Neural cell (in vitro differentiated cells): ENCODE measurements around the gene VPS13D. TPM values are rescaled to one million over a fixed set of nuclear protein-coding genes. Genes with fewer than 3 reads are reported as not detected.

ENCODE experiments used
- H2AFZ ChIP-seq: fragments of 200-600, 300-800 bp; sonication (generic), shearing (Covaris generic); 2 replicates; pipeline ENCODE4 v1.6.0; 2014; ENCODE audit warnings: low read depth, mild to moderate bottlenecking, antibody characterized with exemption, low read length, moderate library complexity
- H3F3A ChIP-seq: fragments of 200-600 bp; shearing (Covaris generic); 2 replicates; pipeline ENCODE4 v1.6.1; 2016; ENCODE audit warnings: mild to moderate bottlenecking, moderate library complexity, mixed read lengths, antibody characterized with exemption, low read length; ENCODE audit not compliant: insufficient read depth, poor library complexity, severe bottlenecking
- H3K27ac ChIP-seq: fragments of 200-600, 300-800 bp; sonication (generic), shearing (Covaris generic); 2 replicates; pipeline ENCODE4 v1.5.1; 2014; ENCODE audit warnings: mild to moderate bottlenecking, low read length, moderate library complexity
- H3K27me3 ChIP-seq: fragments of 300-800, 200-600 bp; sonication (generic), shearing (Covaris generic); 2 replicates; pipeline ENCODE4 v1.6.0; 2014; ENCODE audit warnings: mild to moderate bottlenecking, low read depth, low read length, moderate library complexity; ENCODE audit not compliant: insufficient read depth
- H3K36me3 ChIP-seq: fragments of 300-800, 200-600 bp; sonication (generic), shearing (Covaris generic); 2 replicates; pipeline ENCODE4 v1.5.1; 2014; ENCODE audit warnings: mild to moderate bottlenecking, antibody characterized with exemption, low read length, moderate library complexity; ENCODE audit not compliant: insufficient read depth
- H3K4me2 ChIP-seq: fragments of 300-800, 200-600 bp; sonication (generic), shearing (Covaris generic); 2 replicates; pipeline ENCODE4 v1.6.0; 2014; ENCODE audit warnings: mild to moderate bottlenecking, low read length
- H3K4me3 ChIP-seq: fragments of 300-800, 200-600 bp; sonication (generic), shearing (Covaris generic); 2 replicates; pipeline ENCODE4 v1.5.1; 2014; ENCODE audit warnings: mild to moderate bottlenecking, low read length, moderate library complexity
- H3K79me2 ChIP-seq: fragments of 200-600 bp; shearing (Covaris generic); replicated peaks from 2 replicates; pipeline ENCODE4 v1.6.0; 2014; ENCODE audit warnings: mild to moderate bottlenecking, low read length, moderate library complexity; ENCODE audit not compliant: insufficient read depth
- H3K9ac ChIP-seq: fragments of 300-800, 200-600 bp; sonication (generic), shearing (Covaris generic); 2 replicates; pipeline ENCODE4 v1.6.1; 2016; ENCODE audit warnings: mild to moderate bottlenecking, low read length, mixed read lengths
- H3K9me2 ChIP-seq: fragments of 200-600 bp; shearing (Covaris generic); 2 replicates; pipeline ENCODE4 v1.6.1; 2016; ENCODE audit warnings: mild to moderate bottlenecking, low read length, mixed read lengths; ENCODE audit not compliant: insufficient read depth
- H3K9me3 ChIP-seq: fragments of 200-600, 300-800 bp; sonication (generic), shearing (Covaris generic); 2 replicates; pipeline ENCODE4 v1.6.1; 2016; ENCODE audit warnings: mild to moderate bottlenecking, mixed run types, low read length, moderate library complexity, mixed read lengths
- H4K20me1 ChIP-seq: fragments of 200-600 bp; shearing (Covaris generic); 2 replicates; pipeline ENCODE4 v1.6.1; 2016; ENCODE audit warnings: mild to moderate bottlenecking, mixed run types; ENCODE audit not compliant: insufficient read depth
- CTCF ChIP-seq: fragments of 450-650 bp; IDR thresholded peaks from 2 replicates; pipeline ENCODE4 v1.5.1; 2014; ENCODE audit warnings: antibody characterized with exemption, mild to moderate bottlenecking, moderate library complexity; ENCODE audit not compliant: poor library complexity, severe bottlenecking
- EP300 ChIP-seq: fragments of 450-650 bp; conservative IDR thresholded peaks from 2 replicates; pipeline ENCODE4 v1.6.1; 2014; ENCODE audit warnings: antibody characterized with exemption, mild to moderate bottlenecking, moderate library complexity; ENCODE audit not compliant: poor library complexity, severe bottlenecking
- EZH2 ChIP-seq: fragments of 200-600, 300-800 bp; shearing (Covaris generic), sonication (generic); IDR thresholded peaks from 2 replicates; pipeline ENCODE4 v1.6.1; 2014; ENCODE audit warnings: antibody characterized with exemption, low read length, borderline replicate concordance, mild to moderate bottlenecking; ENCODE audit not compliant: insufficient read depth, poor library complexity, severe bottlenecking
- MXI1 ChIP-seq: fragments of 450-650 bp; conservative IDR thresholded peaks from 2 replicates; pipeline ENCODE4 v1.6.1; 2014; ENCODE audit warnings: antibody characterized with exemption, mild to moderate bottlenecking; ENCODE audit not compliant: poor library complexity, severe bottlenecking
- POLR2AphosphoS5 ChIP-seq: IDR thresholded peaks from 2 replicates; pipeline ENCODE4 v1.6.1; 2012
- RAD21 ChIP-seq: fragments of 450-650 bp; conservative IDR thresholded peaks from 2 replicates; pipeline ENCODE4 v1.6.1; 2014; ENCODE audit warnings: antibody characterized with exemption, mild to moderate bottlenecking, moderate library complexity
- REST ChIP-seq: IDR thresholded peaks from 2 replicates; pipeline ENCODE4 v1.6.1; 2012; ENCODE audit warnings: borderline replicate concordance
- SMC3 ChIP-seq: fragments of 450-650 bp; conservative IDR thresholded peaks from 2 replicates; pipeline ENCODE4 v1.6.1; 2014; ENCODE audit warnings: antibody characterized with exemption, mild to moderate bottlenecking, moderate library complexity; ENCODE audit not compliant: poor library complexity
- TAF1 ChIP-seq: IDR thresholded peaks from 2 replicates; pipeline ENCODE4 v1.6.1; 2012; ENCODE audit warnings: low read depth
- polyA plus RNA-seq: library from polyadenylated mRNA; depleted of rRNA; stranded (reverse); fragments of >200 nt; gene quantifications from 2 replicates; pipeline ENCODE4 v1.2.3, GENCODE V29; 2014

The VPS13D gene
- polyA plus RNA-seq, 1 donor from 2014 or later: 24.5 TPM

GRCh38 chr1:12180903-12181302 lies 48.9 kb upstream of the VPS13D start:
- Histone ChIP-seq H3K9me2 (no peaks in the 10 kb centered on the region), H2AFZ (no peak overlapping the region), H3K9me3 (no peaks in the 10 kb centered on the region), H3K9ac (no peak overlapping the region), H3F3A (no peaks in the 10 kb centered on the region), H3K4me2 (no peak overlapping the region), H4K20me1 (no peaks in the 10 kb centered on the region), H3K79me2 (no peaks in the 10 kb centered on the region), H3K4me3 (no peak overlapping the region), H3K36me3 (no peaks in the 10 kb centered on the region), H3K27ac (no peak overlapping the region), H3K27me3 (no peaks in the 10 kb centered on the region)
- TF ChIP-seq RAD21 (no peak), EZH2 (no peak)

- H3K79me2 ChIP-seq: no peaks in the 10 kb centered on the region
- no peaks in the 10 kb centered on the region for H4K20me1 ChIP-seq
- H3F3A ChIP-seq: no peaks in the 10 kb centered on the region
- H3K9ac ChIP-seq: no peak overlapping the region
- H3K4me2 ChIP-seq: no peak overlapping the region
- H3K9me2 ChIP-seq: no peaks in the 10 kb centered on the region
- H3K4me3 ChIP-seq: no peak overlapping the region
- no peaks in the 10 kb centered on the region for H3K36me3 ChIP-seq
- H3K9me3 ChIP-seq: no peaks in the 10 kb centered on the region
- TF ChIP-seq SMC3: no peak
- no peak for TF ChIP-seq POLR2AphosphoS5
- no peak for TF ChIP-seq RAD21
- no peak for TF ChIP-seq EZH2
- no peak for TF ChIP-seq EP300
- TF ChIP-seq REST: no peak
- TF ChIP-seq CTCF: no peak
- TF ChIP-seq MXI1: no peak
- TF ChIP-seq TAF1: no peak
- no peak overlapping the region for H3K27ac ChIP-seq
- no peak overlapping the region for H2AFZ ChIP-seq
- no peaks in the 10 kb centered on the region for H3K27me3 ChIP-seq
Measured at GRCh38 chr1:12181568-12181967, 48.3 kb upstream of the VPS13D start.
